ENCODE measurements around the gene GTF2IRD1.

DNA sequence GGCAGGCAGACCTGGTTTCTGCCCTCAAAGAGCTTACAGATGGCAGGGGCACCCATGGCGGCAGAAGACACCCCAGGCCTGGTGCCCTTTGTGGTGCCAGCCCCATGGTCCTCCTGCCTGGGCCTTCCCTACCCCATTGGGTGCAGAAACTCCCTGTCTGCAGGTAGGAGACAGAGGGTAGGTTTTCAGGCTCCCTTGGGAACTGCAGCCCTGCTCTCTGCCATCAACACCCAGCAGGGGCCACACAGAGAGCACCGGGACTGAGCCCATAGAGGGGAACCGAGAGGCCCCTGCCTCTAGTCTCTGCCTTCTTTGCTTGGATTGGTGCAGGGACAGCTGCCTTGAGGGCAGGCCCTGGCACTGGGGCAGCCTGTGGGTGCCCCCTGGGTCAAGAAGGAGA, 52.6 kb downstream of the GTF2IRD1 start:
- TF ChIP-seq POLR2A (IDR thresholded peaks at IDR 0.05), result no peak
- no peak for TF ChIP-seq CTCF (IDR thresholded peaks at IDR 0.05 in 8 of 11, conservative IDR thresholded peaks at IDR 0.05 in 3 of 11)

All from spleen (tissue), 7 donors.